ENCODE measurements around the gene MAD1L1.

MAD1L1 gene

DNA sequence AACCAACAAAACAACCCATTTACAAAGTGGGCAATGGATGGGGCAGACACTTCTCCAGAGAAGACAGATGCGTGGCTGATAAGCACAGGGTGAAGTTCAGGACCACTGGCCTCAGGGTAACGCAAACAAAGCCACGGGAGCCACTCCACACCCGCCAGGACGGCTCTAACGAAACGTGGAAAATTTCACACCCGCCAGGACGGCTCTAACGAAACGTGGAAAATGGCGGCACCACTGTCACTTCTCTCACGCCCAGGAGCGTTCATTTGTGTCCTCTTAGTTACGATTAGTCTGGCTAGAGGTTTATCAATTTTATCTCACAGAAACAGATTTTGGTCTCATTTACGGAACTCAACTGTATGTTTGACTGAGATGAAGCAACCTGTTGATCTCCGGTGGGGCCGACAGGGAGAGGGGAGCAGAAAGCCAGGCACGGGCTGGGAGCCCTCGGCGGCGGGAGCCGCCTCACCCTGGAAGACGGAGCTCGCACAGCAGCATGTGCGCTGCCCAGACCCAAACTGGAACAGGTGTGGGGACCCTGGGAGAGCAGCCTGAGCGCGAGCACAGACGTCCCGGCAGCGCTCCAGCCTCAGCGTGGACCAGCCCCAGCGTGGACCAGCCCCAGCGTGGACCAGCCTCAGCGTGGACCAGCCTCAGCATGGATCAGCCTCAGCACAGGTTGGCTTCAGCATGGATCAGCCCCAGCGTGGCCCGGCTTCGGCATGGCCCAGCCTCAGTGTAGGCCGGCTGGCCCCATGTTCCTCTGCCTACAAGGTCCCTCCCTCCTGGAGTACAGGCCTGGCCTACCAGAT, 243.5 kb downstream of the MAD1L1 start:
- DNase-seq (ENCODE audit: low spot score): no peak
- Histone ChIP-seq H3K27ac (ENCODE audit: poor library complexity, severe bottlenecking) (no peak overlapping the region), H3K9me3 (ENCODE audit: severe bottlenecking) (no peaks in the 10 kb centered on the region), H3K4me1 (ENCODE audit: insufficient read depth, poor library complexity, severe bottlenecking) (no peaks in the 10 kb centered on the region), H3K36me3 (ENCODE audit: low read depth) (no peaks in the 10 kb centered on the region), H3K27me3 (ENCODE audit: insufficient read depth, poor library complexity, severe bottlenecking) (no peaks in the 10 kb centered on the region), H3K4me3 (ENCODE audit: severe bottlenecking) (no peak overlapping the region)
- no peak for ATAC-seq (ENCODE audit: low read depth)
- TF ChIP-seq, protein P1, sequence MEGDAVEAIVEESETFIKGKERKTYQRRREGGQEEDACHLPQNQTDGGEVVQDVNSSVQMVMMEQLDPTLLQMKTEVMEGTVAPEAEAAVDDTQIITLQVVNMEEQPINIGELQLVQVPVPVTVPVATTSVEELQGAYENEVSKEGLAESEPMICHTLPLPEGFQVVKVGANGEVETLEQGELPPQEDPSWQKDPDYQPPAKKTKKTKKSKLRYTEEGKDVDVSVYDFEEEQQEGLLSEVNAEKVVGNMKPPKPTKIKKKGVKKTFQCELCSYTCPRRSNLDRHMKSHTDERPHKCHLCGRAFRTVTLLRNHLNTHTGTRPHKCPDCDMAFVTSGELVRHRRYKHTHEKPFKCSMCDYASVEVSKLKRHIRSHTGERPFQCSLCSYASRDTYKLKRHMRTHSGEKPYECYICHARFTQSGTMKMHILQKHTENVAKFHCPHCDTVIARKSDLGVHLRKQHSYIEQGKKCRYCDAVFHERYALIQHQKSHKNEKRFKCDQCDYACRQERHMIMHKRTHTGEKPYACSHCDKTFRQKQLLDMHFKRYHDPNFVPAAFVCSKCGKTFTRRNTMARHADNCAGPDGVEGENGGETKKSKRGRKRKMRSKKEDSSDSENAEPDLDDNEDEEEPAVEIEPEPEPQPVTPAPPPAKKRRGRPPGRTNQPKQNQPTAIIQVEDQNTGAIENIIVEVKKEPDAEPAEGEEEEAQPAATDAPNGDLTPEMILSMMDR (IDR thresholded peaks at IDR 0.05; ENCODE audit: poor library complexity, severe bottlenecking): no peak

DNA sequence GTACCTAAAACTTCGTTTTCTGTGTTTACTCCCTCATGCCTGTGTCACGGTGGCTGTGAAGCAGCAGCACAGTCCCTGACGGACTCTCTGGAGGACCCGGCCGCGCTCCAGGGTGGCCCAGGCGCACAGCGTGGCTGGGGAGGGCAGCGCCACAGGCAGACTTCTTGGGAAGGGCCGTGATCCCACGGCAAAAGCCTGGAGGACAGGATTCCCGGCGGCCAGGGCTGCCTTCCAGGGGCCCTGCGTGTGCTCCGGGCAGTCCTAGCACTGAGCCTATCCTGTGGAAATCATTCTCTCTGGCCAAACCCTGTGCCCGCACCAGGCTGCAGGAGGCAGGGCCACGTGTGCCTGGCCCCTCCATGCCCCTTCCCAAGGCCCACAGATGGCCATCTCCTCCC, 244.2 kb downstream of the MAD1L1 start:
- DNase-seq (ENCODE audit: low spot score) (no peak), ATAC-seq (ENCODE audit: low read depth) (no peak)
- H3K4me1 ChIP-seq (ENCODE audit: insufficient read depth, poor library complexity, severe bottlenecking): no peaks in the 10 kb centered on the region
- H3K27me3 ChIP-seq (ENCODE audit: insufficient read depth, poor library complexity, severe bottlenecking): no peaks in the 10 kb centered on the region
- H3K27ac ChIP-seq (ENCODE audit: poor library complexity, severe bottlenecking): no peak overlapping the region
- no peak overlapping the region for H3K4me3 ChIP-seq (ENCODE audit: severe bottlenecking)
- no peaks in the 10 kb centered on the region for H3K9me3 ChIP-seq (ENCODE audit: severe bottlenecking)
- TF ChIP-seq, protein P1 (IDR thresholded peaks at IDR 0.05; ENCODE audit: poor library complexity, severe bottlenecking): no peak
- no peaks in the 10 kb centered on the region for H3K36me3 ChIP-seq (ENCODE audit: low read depth)

DNA sequence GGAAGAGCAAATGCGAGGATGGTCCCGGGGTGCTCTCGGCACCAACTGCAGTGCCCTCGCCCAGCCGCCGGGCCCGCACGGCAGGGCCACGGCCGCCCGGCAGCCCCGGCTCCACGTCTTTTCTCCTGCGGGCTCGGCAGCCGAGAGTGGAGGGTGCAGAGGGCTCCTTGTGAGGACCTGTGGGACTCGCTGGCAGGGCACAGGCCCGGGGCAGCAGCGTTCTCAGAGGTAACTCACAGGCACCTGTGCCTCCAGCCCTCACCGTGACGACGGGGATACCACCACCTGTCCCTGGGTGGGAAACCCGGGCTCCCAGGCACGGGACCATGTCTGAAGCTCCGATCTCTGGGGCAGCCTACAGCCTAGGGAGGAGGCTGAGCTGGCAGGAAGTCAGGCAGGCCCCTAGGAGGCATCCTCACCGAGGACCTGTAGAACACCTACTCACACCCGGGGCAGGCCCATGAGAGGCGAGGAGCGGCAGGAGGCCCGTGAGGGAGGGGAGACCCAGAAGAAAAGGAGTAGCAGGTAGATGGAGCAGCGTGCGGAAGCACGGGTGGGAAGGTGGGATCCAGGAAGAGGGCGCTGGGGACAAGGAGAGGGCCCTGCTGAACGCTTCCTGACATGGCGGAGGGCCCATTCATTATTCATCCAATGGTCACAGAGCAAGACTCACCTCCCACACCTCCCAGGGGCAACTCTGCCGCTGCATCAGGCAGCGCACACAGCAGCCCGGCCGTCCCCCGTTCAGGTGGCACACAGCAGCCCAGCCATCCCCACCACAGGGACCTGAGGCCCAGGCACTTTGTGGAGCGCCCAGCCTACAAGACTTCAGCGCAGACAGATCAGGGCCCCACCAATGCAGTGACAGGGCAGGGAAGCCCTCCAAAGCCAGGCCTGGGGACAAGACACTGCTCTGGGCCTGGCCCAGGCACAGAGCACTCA, 244.9 kb downstream of the MAD1L1 start:
- no peak overlapping the region for H3K4me3 ChIP-seq (ENCODE audit: severe bottlenecking)
- H3K4me1 ChIP-seq (ENCODE audit: insufficient read depth, poor library complexity, severe bottlenecking): no peaks in the 10 kb centered on the region
- TF ChIP-seq, protein P1 (IDR thresholded peaks at IDR 0.05; ENCODE audit: poor library complexity, severe bottlenecking): no peak
- no peaks in the 10 kb centered on the region for H3K27me3 ChIP-seq (ENCODE audit: insufficient read depth, poor library complexity, severe bottlenecking)
- no peaks in the 10 kb centered on the region for H3K9me3 ChIP-seq (ENCODE audit: severe bottlenecking)
- H3K36me3 ChIP-seq (ENCODE audit: low read depth): no peaks in the 10 kb centered on the region
- DNase-seq (ENCODE audit: low spot score) (no peak), ATAC-seq (ENCODE audit: low read depth) (no peak)
- H3K27ac ChIP-seq (ENCODE audit: poor library complexity, severe bottlenecking): no peak overlapping the region

DNA sequence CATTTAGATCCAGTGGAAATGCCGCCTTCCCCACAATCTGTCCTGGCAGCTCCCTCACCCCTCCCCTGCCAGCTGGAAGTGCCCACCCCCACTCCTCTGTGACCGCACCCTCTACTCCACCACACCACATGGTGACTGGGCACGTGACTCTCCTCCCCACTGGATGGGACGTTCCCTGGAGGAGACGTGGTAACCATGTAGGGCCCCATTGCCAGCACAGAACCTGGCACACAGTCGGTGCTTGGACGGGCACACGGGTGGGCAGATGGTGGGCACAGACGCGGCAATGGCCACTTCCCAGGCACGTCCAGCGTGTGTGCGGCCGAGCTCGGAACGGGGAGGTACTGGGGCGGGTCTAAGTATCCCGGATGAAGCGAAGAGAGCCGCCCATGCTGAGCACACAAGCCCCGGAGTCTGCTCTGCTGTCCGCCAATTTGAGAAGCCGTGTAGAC, 245.6 kb downstream of the MAD1L1 start:
- Histone ChIP-seq H3K27me3 (ENCODE audit: insufficient read depth, poor library complexity, severe bottlenecking) (no peaks in the 10 kb centered on the region), H3K36me3 (ENCODE audit: low read depth) (no peaks in the 10 kb centered on the region), H3K4me3 (ENCODE audit: severe bottlenecking) (no peak overlapping the region), H3K9me3 (ENCODE audit: severe bottlenecking) (no peaks in the 10 kb centered on the region), H3K4me1 (ENCODE audit: insufficient read depth, poor library complexity, severe bottlenecking) (no peaks in the 10 kb centered on the region), H3K27ac (ENCODE audit: poor library complexity, severe bottlenecking) (no peak overlapping the region)
- TF ChIP-seq, protein P1 (IDR thresholded peaks at IDR 0.05; ENCODE audit: poor library complexity, severe bottlenecking): no peak
- DNase-seq (ENCODE audit: low spot score) (no peak), ATAC-seq (ENCODE audit: low read depth) (no peak)

All from RWPE2 (cell line).